Testis (tissue), 2 donors: ENCODE data around the gene EDIL3.

Experiments
- CTCF ChIP-seq, 3 experiments: fragments of 450-650 bp in 2 of 3; fragments of 200-600 bp in 1 of 3; sonication (generic) in 1 of 3; IDR thresholded peaks; one replicate each; pipeline ENCODE4 v1.5.1; 2016 to 2019; ENCODE audit warnings: antibody characterized with exemption in 3 of 3, mild to moderate bottlenecking in 2 of 3, moderate library complexity in 1 of 3
- POLR2A ChIP-seq: fragments of 450-650 bp; IDR thresholded peaks from one replicate; pipeline ENCODE4 v1.6.1; 2017; ENCODE audit warnings: antibody characterized with exemption, mild to moderate bottlenecking, moderate library complexity

GRCh38 chr5:84292788-84293653 is 91.7 kb downstream of the EDIL3 start:
- TF ChIP-seq CTCF (IDR thresholded peaks at IDR 0.05) (no peak), POLR2A (no peak)
